HEK293T (cell line): ENCODE measurements around the gene CYP24A1.

Experiments used
- ARNT ChIP-seq: fragments of 450-650 bp; IDR thresholded peaks from 2 replicates; pipeline ENCODE4 v1.6.1; 2017; ENCODE audit warnings: mild to moderate bottlenecking
- CTBP1 ChIP-seq: fragments of 450-650 bp; IDR thresholded peaks from 2 replicates; pipeline ENCODE4 v1.6.1; 2016; ENCODE audit warnings: borderline replicate concordance
- FOXA1 ChIP-seq: fragments of 450-650 bp; IDR thresholded peaks from 2 replicates; pipeline ENCODE4 v1.6.1; 2016; ENCODE audit warnings: mild to moderate bottlenecking
- FOXK2 ChIP-seq: fragments of 450-650 bp; IDR thresholded peaks from 2 replicates; pipeline ENCODE4 v1.6.1; 2016; ENCODE audit warnings: mild to moderate bottlenecking
- FOXM1 ChIP-seq: fragments of 450-650 bp; IDR thresholded peaks from 2 replicates; pipeline ENCODE4 v1.6.1; 2017; ENCODE audit warnings: mild to moderate bottlenecking, borderline replicate concordance
- HDGF ChIP-seq: fragments of 450-650 bp; IDR thresholded peaks from 2 replicates; pipeline ENCODE4 v1.6.1; 2017; ENCODE audit warnings: antibody characterized with exemption, borderline replicate concordance
- L3MBTL2 ChIP-seq: fragments of 450-650 bp; conservative IDR thresholded peaks from 2 replicates; pipeline ENCODE4 v1.6.1; 2016; ENCODE audit warnings: mild to moderate bottlenecking
- LEF1 ChIP-seq: fragments of 450-650 bp; IDR thresholded peaks from 2 replicates; pipeline ENCODE4 v1.6.1; 2017; ENCODE audit warnings: mild to moderate bottlenecking, borderline replicate concordance
- NFRKB ChIP-seq: fragments of 450-650 bp; IDR thresholded peaks from 2 replicates; pipeline ENCODE4 v1.6.1; 2016; ENCODE audit warnings: mild to moderate bottlenecking, moderate library complexity
- SP1 ChIP-seq: fragments of 450-650 bp; IDR thresholded peaks from 2 replicates; pipeline ENCODE4 v1.6.1; 2017
- TARDBP ChIP-seq: fragments of 450-650 bp; IDR thresholded peaks from 2 replicates; pipeline ENCODE4 v1.6.1; 2016
- ZNF384 ChIP-seq: fragments of 450-650 bp; IDR thresholded peaks from 2 replicates; pipeline ENCODE4 v1.6.1; 2016
- TF ChIP-seq, protein P1 (sequence below): fragments of 450-650 bp; IDR thresholded peaks from 2 replicates; pipeline ENCODE4 v1.6.1; 2016

- TF ChIP-seq ARNT, result no peak
- no peak for TF ChIP-seq HDGF
- no peak for TF ChIP-seq LEF1
- no peak for TF ChIP-seq FOXM1
- TF ChIP-seq NFRKB, result no peak
- no peak for TF ChIP-seq CTBP1
- no peak for TF ChIP-seq SP1
- TF ChIP-seq FOXA1, result no peak
- TF ChIP-seq TARDBP, result no peak
- no peak for TF ChIP-seq FOXK2
- no peak for TF ChIP-seq L3MBTL2
- TF ChIP-seq, protein P1, sequence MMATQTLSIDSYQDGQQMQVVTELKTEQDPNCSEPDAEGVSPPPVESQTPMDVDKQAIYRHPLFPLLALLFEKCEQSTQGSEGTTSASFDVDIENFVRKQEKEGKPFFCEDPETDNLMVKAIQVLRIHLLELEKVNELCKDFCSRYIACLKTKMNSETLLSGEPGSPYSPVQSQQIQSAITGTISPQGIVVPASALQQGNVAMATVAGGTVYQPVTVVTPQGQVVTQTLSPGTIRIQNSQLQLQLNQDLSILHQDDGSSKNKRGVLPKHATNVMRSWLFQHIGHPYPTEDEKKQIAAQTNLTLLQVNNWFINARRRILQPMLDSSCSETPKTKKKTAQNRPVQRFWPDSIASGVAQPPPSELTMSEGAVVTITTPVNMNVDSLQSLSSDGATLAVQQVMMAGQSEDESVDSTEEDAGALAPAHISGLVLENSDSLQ, result no peak
- no peak for TF ChIP-seq ZNF384
Observed at GRCh38 chr20:54204481-54204880, 30.7 kb upstream of the CYP24A1 start.
